ENCODE data around the gene ARHGAP45.

The ARHGAP45 gene

DNA sequence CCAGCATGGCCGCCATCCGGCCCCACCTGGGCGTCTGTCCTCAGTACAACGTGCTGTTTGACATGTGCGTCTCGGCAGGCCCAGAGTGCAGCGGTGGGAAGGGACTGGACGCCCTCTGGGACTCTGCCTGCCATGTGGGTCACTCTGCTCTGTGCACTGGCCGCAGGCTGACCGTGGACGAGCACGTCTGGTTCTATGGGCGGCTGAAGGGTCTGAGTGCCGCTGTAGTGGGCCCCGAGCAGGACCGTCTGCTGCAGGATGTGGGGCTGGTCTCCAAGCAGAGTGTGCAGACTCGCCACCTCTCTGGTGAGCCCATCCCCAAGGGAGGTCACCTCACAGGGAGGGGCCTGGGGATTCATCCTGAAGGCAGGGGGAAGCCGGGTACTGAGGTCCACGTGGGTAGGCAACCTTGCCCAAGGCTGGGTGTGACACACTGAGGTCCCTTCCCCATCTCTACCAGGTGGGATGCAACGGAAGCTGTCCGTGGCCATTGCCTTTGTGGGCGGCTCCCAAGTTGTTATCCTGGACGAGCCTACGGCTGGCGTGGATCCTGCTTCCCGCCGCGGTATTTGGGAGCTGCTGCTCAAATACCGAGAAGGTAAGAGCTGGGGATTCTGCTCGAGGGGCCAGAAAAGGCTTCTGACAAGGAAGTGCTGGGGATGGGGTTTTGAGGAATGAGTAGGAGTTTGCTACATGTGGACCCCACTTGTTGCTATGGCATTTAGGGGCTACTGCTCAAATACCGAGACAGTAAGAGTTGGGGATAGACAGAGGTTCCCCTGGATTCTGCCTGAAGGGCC, 15.8 kb upstream of the ARHGAP45 start:
- no peaks in the 10 kb centered on the region for H3K79me2 ChIP-seq (ENCODE audit: control insufficient read depth, low read length)

DNA sequence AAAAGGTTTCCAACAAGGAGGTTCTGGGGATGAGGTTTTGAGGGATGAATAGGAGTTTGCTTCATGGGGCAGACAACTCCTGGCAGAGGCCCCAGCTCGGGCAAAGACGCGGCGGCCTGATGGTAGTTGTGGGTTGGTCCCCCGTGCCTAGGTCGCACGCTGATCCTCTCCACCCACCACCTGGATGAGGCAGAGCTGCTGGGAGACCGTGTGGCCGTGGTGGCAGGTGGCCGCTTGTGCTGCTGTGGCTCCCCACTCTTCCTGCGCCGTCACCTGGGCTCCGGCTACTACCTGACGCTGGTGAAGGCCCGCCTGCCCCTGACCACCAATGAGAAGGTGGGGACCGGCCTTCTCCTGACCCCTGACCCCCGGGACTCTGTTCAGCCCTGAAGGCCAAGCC, 15.2 kb upstream of the ARHGAP45 start:
- Histone ChIP-seq H3K27ac (ENCODE audit: low read depth, low read length) (no peak overlapping the region), H3K4me1 (ENCODE audit: control insufficient read depth, low read length) (no peaks in the 10 kb centered on the region), H3K4me3 (ENCODE audit: low read length) (no peak overlapping the region), H3K79me2 (ENCODE audit: control insufficient read depth, low read length) (no peaks in the 10 kb centered on the region), H3K36me3 (ENCODE audit: control insufficient read depth, low read length) (peaks cover 20% of the 10 kb centered on the region; the same call in 1 of the 2 replicates), H3K9me3 (ENCODE audit: control insufficient read depth, insufficient read depth, low read length) (no peaks in the 10 kb centered on the region), H3K4me2 (ENCODE audit: low read length) (no peak overlapping the region), H3K27me3 (ENCODE audit: control insufficient read depth, low read length) (no peaks in the 10 kb centered on the region), H3F3A (ENCODE audit: control insufficient read depth, insufficient read depth) (no peaks in the 10 kb centered on the region), H3K9me2 (replicated peaks; ENCODE audit: control insufficient read depth, low read length) (no peaks in the 10 kb centered on the region), H4K20me1 (ENCODE audit: control insufficient read depth, insufficient read depth, low read depth, low read length) (no peaks in the 10 kb centered on the region)
- TF ChIP-seq, protein P1, sequence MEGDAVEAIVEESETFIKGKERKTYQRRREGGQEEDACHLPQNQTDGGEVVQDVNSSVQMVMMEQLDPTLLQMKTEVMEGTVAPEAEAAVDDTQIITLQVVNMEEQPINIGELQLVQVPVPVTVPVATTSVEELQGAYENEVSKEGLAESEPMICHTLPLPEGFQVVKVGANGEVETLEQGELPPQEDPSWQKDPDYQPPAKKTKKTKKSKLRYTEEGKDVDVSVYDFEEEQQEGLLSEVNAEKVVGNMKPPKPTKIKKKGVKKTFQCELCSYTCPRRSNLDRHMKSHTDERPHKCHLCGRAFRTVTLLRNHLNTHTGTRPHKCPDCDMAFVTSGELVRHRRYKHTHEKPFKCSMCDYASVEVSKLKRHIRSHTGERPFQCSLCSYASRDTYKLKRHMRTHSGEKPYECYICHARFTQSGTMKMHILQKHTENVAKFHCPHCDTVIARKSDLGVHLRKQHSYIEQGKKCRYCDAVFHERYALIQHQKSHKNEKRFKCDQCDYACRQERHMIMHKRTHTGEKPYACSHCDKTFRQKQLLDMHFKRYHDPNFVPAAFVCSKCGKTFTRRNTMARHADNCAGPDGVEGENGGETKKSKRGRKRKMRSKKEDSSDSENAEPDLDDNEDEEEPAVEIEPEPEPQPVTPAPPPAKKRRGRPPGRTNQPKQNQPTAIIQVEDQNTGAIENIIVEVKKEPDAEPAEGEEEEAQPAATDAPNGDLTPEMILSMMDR (IDR thresholded peaks at IDR 0.05; ENCODE audit: low read depth, low read length, poor library complexity, severe bottlenecking) = no peak
- no peak for TF ChIP-seq EZH2phosphoT487 (IDR thresholded peaks at IDR 0.05; ENCODE audit: borderline replicate concordance, low read length)

More for the DNA sequence above, 15.8 kb upstream of the ARHGAP45 start:
- TF ChIP-seq EZH2phosphoT487 (IDR thresholded peaks at IDR 0.05; ENCODE audit: borderline replicate concordance, low read length) = no peak
- TF ChIP-seq, protein P1 (IDR thresholded peaks at IDR 0.05; ENCODE audit: low read depth, low read length, poor library complexity, severe bottlenecking) = no peak
- Histone ChIP-seq H3K27me3 (ENCODE audit: control insufficient read depth, low read length) (no peaks in the 10 kb centered on the region), H3K4me3 (ENCODE audit: low read length) (no peak overlapping the region), H4K20me1 (ENCODE audit: control insufficient read depth, insufficient read depth, low read depth, low read length) (no peaks in the 10 kb centered on the region), H3K9me2 (replicated peaks; ENCODE audit: control insufficient read depth, low read length) (no peaks in the 10 kb centered on the region), H3K4me1 (ENCODE audit: control insufficient read depth, low read length) (no peaks in the 10 kb centered on the region), H3K36me3 (ENCODE audit: control insufficient read depth, low read length) (peaks cover 23% of the 10 kb centered on the region; the same call in 1 of the 2 replicates), H3K27ac (ENCODE audit: low read depth, low read length) (no peak overlapping the region), H3K4me2 (ENCODE audit: low read length) (no peak overlapping the region), H3F3A (ENCODE audit: control insufficient read depth, insufficient read depth) (no peaks in the 10 kb centered on the region), H3K9me3 (ENCODE audit: control insufficient read depth, insufficient read depth, low read length) (no peaks in the 10 kb centered on the region)

DNA sequence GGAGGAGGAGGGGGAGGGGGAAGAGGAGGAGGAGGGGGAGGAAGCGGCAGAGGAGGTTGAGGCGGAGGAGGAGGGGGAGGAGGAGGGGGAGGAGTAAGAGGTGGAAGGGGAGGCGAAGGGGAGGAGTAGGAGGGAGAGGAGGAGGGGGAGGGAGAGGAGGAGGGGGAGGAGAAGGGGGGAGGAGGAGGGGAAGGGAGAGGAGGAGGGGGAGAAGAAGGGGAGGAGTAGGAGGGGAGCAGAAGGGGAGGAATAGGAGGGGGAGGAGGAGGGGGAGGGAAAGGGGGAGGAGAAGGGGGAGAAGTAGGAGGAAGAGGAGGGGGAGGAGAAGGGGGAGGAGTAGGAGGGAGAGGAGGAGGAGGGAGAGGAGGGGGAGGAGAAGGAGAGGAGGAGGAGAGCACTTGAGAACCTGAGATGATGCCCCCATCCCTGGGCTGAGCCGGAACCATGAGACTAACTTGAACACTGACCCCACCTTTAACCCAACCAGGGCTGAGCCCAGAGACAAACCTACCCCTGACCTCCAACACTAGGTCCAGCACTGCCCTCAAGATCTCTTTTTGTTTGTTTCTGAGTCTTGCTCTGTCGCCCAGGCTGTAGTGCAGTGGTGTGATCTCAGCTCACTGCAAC, 14.5 kb upstream of the ARHGAP45 start:
- Histone ChIP-seq H3F3A (ENCODE audit: control insufficient read depth, insufficient read depth) (no peaks in the 10 kb centered on the region), H3K9me2 (replicated peaks; ENCODE audit: control insufficient read depth, low read length) (no peaks in the 10 kb centered on the region), H3K4me3 (ENCODE audit: low read length) (no peak overlapping the region), H3K79me2 (ENCODE audit: control insufficient read depth, low read length) (no peaks in the 10 kb centered on the region), H3K4me1 (ENCODE audit: control insufficient read depth, low read length) (peaks cover 3% of the 10 kb centered on the region; the same call in 1 of the 2 replicates), H3K9me3 (ENCODE audit: control insufficient read depth, insufficient read depth, low read length) (no peaks in the 10 kb centered on the region), H3K36me3 (ENCODE audit: control insufficient read depth, low read length) (peaks cover 19% of the 10 kb centered on the region), H3K27me3 (ENCODE audit: control insufficient read depth, low read length) (no peaks in the 10 kb centered on the region), H3K27ac (ENCODE audit: low read depth, low read length) (no peak overlapping the region), H3K4me2 (ENCODE audit: low read length) (no peak overlapping the region), H4K20me1 (ENCODE audit: control insufficient read depth, insufficient read depth, low read depth, low read length) (no peaks in the 10 kb centered on the region)
- TF ChIP-seq, protein P1 (IDR thresholded peaks at IDR 0.05; ENCODE audit: low read depth, low read length, poor library complexity, severe bottlenecking) = no peak
- no peak for TF ChIP-seq EZH2phosphoT487 (IDR thresholded peaks at IDR 0.05; ENCODE audit: borderline replicate concordance, low read length)

Measured in DOHH2 (cell line).